Endothelial cell of hepatic sinusoid (primary cell): ENCODE results near the gene GPS1.

Experiments used
- in situ Hi-C: cut with HindIII; loops from 2 replicates; pipeline ENCODE4 v1.10.0; 2017; ENCODE audit warnings: low sequenced_read_pairs

GPS1 gene

DNA sequence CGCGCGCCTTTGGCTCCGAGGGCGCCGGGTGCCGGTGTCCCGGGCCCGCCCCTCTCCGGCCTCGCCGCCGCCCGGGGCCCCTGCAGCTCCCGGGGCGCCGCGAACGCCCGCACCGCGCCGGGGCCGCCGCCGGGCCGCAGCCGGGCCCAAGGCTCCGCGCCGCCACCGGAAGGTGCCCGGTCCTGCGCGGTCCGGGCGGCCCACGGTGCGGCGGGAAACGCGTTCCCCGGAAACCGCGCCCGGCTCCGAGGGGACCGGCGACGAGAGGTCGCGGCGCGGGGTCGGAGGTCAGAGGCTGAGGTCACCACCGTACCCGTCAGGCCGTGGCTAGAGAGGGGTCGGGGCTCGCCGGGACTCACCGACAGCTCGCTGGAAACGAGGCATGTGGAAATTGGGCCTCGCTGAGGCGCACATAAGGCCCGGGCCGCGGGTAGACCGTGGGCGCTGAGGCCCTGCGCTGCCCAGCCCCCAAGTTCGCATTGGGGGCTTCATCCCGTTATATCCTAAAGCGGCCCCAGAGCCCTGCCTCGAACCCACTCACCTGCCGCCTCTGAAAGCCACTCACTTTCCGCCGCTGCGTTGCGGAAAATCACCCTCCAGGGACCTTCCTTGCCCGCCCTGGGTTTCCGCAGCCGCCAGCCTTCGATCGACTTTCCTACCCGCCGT, 14.1 kb downstream of the GPS1 start, which contains the start of gene DUS1L:
DUS1L (minus strand) TSS at position 167 of the 666 bp plus-strand sequence. CDS start 745 bp downstream, outside the sequence.
- in situ Hi-C loops, result no loop called here

DNA sequence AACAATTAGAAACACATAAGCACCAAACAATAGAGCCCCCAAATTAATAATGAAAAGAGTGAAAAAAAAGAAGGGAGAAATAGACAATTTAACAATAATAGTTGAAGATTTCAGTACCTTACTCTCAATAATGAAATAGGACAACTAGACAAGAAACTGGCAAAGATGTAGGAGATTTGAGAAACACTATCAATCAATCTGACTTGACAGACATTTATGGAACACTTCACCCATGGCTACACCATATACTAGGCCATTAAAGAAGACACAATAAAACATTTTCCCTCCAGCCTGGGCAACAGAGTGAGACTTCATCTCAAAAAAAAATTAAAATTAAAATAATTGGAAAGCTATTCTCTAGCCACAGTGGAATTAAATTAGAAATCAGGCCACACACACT, 18.9 kb downstream of the GPS1 start:
- in situ Hi-C loops, result no loop called here

DNA sequence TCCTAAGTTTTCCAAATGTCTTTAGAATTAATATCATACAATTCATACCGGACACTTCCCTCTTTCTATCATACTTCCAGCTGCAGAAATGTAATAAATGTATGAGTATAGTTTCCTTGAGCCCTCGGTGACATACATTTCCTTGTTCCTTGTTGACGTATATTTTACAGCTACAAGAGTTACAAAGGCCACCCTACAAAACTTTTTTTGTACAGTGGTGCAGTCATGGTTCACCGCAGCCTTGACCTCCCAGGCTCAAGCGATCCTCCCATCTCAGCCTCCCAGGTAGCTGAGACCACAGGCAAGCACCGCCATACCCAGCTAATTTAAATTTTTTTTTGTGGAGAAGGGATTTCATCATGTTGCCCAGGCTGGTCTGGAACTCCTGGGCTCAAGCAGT, 21.1 kb downstream of the GPS1 start:
- in situ Hi-C loops, result no loop called here

DNA sequence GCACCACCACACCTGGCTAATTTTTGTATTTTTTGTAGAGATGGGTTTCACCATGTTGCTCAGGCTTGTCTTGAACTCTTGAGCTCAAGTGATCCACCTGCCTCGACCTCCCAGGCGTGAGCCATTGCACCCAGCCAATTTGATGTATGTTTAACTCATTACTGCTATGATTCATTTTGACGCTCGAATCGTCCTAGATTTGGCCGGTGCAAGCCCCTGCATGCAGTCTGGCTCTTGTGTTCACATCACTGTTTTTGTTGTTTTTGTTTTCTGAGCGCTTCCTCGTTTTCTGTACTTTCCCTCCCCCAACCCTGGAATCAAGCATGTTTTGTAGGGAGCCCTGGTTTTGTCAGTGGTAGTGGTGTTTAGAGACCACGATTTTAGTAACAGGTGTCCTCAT, 21.7 kb downstream of the GPS1 start:
- in situ Hi-C loops, result no loop called here

DNA sequence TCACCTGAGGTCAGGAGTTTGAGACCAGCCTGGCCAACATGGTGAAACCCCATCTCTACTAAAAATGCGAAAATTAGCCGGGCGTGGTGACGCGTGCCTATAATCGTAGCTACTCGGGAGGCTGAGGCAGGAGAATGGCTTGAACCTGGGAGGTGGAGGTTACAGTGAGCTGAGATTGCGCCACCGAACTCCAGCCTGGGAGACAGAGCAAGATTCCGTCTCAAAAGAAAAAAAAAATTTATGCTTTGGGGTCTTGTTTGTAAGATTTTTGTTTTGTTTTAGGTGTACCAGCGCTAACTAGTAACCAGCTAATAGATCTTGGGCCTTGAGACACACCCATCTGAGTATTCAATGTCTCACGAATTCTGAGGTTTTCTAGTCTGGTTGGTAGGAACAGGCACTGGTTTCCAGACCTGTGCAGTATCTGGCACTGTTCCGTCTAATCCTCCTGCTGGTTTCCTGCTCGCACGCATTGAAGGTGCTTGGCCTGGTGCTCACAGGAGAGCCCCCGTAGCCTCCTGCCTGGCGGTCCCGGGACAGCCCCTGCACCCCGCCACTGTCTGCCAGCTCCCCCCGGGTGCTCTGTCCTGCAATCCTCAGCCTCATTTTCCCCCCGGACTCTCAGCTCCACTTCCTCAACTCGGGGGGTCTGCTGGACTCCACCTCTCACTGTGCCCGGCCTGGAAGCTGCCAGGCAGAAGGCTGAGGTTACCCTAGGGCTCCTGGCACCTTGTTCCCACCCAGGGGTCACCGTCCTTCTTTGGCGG, 24.5 kb downstream of the GPS1 start:
- in situ Hi-C loops, result no loop called here

DNA sequence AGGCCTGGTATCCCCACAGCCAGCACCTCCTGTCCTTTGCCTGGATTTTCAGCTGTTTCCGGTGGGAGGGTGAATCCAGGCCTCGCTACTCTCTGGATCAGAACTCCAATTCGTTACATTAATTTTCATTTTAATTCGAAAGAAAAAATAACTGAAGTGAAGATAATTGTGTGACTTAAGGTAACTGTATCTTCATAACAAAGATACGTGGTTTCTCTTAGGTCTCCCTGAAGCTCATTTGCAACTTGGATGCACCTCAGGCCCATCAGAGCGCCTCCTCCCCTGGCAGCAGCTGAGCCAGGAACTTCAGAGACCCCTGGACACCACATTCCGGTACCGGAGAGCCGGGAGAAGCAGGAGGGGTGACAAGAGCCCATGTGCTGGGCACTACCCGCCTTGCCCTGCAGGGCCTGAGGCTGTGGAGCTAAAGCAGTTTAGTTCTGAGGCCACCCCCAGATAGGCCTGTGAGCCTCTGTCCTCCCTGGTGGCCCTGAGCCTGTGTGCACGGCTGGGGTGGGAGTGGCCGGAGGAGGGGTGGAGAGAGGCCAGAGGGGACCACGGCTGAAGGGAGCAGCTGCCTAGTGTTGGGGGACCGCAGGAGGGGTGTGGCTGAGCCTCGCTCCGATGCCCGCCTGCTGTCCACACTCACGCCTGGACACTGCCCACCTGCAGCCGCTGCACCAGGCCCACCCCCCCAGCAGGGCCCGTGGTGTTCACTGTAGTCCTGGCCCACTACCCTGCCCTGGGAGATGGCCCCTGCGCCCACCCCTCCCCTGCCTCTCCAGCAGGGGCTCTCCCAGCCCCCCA, 25.3 kb downstream of the GPS1 start:
- in situ Hi-C loops, result no loop called here

DNA sequence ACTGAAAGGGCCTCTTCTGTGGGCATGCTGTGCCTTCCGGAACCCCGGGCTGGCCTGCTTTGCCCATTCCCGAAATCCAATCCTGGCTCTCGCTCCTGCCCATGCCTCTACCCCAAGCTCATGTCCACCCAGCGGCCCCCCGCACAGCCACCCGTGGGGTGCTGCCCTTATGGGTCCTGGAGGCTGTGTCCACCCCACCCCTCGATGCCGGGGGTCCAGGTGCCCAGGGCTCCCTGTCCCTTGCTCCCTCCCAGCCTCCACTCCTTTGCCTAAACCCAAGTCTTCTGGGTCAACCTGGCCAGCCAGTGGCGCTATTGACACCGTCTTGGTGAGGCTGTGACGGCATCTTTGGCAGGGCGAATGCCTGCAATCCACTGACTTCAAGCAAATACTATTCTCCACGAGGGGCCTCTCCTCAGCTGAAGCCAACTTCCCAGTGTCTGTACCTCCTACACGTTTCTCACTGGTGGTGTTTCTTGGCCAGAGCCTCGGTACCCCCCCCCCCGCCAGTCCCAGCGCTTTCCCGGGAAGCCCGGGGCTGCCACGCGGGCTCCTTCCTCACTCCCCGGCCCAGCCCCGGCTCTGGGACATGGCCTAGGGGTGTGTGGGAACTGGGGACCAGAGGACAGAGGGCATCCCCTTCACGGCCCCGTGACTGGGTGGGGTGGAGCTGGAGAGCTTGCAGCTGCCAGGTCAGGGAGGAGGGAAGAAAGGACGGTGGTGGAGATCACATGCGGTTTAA, 26.1 kb downstream of the GPS1 start:
- in situ Hi-C loops, result no loop called here

DNA sequence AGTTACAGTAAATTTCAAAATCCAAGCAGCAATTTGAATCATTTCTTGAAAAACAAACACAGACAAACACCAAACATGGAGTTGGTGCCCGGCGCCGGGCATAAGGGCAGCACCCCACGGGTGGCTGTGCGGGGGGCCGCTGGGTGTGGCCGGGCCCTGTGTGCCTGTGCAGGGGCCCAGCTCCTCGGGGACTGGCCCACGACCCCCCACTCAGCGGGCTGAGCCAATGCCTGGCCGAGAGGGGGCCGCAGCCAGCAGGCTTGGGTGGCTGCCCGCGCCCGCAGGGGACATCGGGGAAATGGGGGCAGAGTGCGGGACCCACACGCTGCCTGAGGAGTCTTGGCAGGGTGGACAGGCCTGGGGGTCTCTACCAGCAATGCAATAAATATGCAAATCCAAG, 26.7 kb downstream of the GPS1 start:
- in situ Hi-C loops, result no loop called here

DNA sequence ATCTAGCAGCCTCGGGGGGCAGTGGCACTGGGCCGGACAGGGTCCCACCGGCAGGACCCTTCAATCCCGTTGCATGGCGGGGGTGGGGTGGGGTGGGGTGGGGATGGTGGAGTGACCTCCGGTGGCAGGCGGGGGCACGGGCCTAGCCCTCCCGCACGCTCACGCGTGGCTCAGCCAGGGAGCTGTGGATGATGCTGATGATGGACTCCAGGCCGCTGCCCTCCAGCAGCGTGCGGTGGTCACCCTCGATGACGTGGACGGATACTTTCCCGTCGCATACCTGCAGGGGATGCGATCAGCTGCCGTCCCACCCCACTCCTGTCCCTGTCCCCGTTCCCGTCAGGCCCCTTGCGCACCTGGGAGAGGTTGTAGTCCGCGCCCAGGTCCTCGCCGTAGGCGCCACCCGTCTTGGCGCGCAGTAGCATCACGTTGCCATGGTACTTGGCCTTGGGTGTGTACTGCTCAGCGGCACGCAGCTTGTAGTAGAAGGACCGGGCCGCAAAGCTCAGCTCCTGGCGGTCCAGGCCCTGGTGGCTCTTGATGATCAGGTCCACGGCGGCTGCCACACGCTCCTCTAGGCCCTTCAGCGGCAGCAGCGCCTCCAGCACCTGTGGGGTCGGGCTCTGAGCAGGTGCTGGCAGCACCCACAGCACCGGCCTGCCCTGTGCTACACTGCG, 27.4 kb downstream of the GPS1 start:
- in situ Hi-C loops, result no loop called here

DNA sequence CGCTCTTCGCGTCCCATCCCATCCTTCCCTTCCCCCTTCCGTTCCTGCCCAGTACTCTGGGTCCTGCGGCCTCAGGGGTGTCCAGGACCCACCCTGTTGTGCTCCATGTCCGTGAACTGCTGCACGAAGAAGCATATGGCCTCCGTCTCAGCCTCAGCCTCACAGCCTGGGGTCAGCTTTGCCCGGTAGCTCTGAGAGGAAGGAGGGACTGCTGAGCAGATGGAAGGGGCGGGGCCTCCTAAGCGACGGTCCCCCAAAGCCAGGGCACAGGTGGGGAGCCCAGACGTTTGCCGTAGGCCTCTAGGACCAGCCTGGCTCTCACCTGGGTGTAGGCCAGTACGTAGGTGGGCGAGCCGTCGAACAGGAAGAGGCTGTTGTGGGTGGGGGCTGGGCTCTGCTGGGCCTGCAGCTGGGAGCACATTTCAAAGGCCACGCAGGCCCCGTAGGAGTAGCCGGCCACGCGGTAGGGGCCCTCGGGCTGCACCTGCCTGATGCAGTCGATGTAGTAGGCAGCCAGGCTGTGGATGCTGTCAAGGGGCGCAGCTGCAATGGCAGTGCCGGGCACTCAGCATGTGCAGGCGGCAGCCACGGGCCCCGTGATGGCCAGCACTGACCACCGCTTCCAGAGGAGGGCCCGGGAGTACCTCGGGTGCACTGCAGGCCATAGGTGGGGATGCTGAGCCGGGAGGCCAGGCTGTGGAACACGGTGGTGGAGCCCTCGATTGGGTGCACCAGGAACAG, 28.5 kb downstream of the GPS1 start:
- in situ Hi-C loops, result no loop called here

DNA sequence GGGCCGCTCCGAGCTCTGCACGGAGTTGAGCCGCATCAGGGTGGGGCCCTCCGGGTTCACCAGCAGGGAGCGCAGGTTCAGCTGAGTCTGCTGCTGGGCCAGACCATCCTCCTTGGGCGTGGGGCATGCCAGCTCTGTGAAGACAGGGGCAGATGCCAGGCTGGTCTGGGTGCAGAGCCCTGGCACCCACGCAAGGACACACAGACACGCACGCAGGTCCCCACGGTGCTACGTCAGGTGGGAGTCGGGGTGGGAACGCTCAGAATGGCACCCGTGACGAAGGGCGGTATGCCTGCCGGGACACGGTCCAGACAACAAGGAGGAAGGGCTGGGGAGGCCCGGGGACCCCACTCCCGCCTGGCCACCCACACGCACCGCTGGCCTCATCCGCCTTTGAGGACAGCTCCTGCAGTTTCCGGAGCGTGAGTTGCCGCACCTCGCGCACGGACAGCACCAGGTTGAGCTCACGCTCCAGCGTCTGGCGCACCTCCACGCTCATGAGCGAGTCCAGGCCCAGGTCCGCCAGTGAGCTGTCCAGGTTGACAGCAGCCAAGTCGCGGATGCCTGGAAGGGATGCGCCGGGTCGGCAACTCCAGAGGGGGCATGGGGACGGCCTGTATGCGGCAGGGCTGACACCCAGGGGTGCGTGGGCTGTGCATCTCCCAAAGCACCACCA, 29.2 kb downstream of the GPS1 start:
- in situ Hi-C loops, result no loop called here

DNA sequence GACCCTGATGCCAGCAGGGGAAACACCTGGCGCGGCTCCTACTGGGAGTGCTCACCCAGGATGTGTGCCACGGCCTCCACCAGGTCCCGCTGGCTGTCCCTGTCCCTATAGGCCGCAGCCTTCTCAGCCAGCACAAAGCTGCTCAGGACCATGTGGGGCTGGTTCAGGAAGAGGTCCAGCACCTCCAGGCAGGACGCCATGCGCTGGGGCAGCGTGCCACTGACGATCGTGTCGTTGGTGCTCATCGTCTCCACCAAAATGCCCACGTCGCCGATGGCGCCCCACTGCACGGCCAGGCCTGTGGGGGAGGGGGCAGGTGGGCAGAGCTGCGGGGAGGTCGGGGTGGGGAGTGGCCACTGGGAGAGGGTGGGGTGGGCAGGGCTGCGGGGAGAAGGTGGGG, 29.8 kb downstream of the GPS1 start:
- in situ Hi-C loops, result no loop called here

DNA sequence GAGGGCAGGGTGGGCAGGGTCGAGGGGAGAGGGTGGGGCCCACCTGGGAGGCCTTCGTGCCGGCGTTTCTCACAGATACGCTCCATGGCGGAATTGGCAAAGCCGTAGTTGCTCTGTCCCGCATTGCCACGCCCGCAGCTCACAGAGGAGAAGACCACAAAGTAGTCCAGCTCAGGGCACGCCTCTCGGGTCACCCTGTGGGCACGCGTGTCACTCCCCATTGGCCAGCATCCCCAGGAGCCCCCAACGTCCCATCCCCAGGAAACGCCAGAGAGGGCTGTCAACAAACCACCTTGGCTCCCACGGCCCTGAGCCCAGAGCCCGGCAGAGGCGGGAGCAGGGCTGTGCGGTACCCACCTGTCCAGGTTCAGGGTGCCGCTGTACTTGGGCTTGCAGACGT, 30.3 kb downstream of the GPS1 start:
- in situ Hi-C loops, result no loop called here

DNA sequence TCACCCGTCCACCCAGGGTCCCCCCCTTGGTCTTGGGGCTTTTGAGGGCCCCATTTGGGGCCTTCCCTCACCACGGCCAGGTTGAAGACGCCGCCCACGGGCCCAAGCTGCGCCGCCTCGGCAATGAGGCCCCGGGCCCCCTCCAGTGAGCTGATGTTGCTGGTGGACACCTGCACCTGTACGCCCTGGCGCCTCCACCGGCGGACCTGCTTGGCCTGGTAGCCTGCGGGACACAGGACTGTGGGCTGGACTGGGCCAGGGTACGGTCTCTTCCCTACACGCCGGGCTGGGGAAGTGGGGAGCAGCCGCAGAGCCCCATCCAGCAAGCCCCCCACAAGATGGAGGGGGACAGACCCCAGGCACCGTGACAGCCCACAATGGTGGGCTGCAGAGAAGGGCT, 30.8 kb downstream of the GPS1 start:
- in situ Hi-C loops, result no loop called here

DNA sequence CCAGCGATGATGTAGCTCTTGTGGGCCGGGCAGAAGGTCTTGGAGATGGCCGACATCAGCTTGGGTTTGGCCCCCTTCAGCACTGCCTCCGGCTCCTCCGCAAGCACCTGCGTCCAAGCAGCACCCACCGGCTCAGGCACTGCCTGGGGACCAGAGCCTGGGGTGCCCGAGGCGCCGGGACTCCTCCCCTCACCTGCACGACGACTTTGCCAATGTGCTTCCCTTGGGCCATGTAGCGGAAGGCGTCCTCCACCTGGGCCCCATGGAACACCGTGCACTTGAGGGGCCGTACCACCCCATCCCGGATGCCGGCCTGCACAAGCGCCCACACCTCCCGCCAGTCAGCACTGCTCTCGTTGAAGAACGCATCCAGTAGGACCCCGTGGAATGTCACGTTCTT, 31.3 kb downstream of the GPS1 start:
- in situ Hi-C loops, result no loop called here

DNA sequence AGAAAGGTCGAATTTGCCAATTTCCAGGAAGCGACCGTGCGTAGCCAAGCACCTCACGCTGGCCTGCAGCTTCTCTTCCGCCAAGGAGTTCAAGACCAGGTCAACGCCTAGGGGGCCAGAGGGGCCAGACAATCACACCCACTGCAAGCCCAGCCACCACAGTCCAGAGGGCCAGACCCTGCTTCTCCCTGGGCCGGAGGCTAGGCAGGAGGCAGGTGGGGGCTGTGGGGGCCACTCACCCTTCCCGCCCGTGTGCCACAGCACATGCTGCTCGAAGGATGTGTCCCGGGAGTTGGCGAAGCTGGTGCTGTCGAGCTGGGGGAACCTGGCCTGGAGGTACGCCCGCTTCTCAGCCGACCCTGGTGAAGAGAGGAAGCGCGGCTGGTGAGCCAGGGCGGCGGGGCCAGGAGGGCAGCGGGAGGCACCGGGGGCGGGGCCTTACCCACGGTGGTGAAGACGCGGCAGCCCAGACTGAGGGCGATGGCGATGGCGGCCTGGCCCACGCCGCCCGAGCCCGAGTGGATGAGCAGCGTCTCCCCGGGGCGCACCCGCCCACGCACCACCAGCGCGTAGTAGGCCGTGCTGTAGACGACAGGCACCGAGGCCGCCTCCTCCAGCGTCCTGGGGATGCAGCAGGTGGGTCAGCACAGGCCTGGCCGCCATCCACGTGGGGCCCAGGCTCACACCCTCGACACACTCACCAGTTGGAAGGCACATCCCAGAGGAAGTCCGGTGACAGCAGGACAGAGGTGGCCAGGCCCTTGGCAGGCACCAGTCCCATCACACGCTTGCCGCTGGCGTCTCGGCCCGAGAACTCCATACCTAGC, 32.0 kb downstream of the GPS1 start:
- in situ Hi-C loops, result no loop called here

DNA sequence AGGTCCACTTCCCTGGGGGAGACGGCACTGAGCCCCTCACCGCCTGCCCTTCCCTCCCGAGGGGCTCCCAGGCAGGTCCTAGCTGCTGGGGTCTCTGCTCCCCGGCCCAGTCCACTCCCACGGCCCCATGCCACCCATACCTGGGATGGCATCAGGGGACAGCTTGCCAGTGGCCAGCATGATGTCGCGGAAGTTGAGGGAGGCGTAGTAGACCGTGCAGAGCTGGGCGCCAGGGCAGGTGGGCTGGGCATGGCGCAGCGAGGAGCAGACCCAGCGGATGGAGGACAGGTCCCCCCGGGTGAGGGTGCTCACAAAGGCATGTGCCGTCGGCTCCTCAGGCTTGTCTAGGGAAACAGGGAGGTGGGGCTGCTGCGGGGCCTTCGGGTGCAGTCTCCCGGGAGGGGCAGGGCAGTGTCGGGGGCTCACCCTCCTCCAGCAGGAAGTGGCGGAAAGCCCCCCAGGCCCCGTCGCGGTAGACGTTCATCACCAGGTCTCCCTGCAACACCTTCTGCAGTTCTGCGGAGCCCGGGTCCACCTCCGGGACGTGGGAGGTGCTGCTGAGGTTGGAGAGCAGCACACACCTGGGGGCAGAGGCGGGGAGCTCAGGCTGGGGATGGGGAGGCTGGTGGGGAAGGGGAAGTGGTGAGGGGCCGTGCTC, 32.8 kb downstream of the GPS1 start:
- in situ Hi-C loops, result no loop called here
